Stomach (tissue), 4 donors: ENCODE data around the gene TOGARAM1.

Source experiments
- CTCF ChIP-seq, 7 experiments: fragments of 450-650 bp in 4 of 7; fragments of 200-600 bp in 3 of 7; sonication (generic) in 3 of 7; IDR thresholded peaks; one replicate each; pipeline ENCODE4 v1.5.1; 2016 to 2019; ENCODE audit warnings: antibody characterized with exemption in 7 of 7, control low read depth in 2 of 7, mild to moderate bottlenecking in 1 of 7
- EP300 ChIP-seq: sonication (generic); formaldehyde crosslinking; IDR thresholded peaks from one replicate; pipeline ENCODE4 v1.6.1; 2017; ENCODE audit warnings: antibody characterized with exemption
- POLR2A ChIP-seq, 4 donors: fragments of 450-650 bp; IDR thresholded peaks; one replicate each; pipeline ENCODE4 v1.6.1; 2016; ENCODE audit warnings: antibody characterized with exemption in 4 of 4, control low read depth in 2 of 4, mild to moderate bottlenecking in 1 of 4, moderate library complexity in 1 of 4
- POLR2AphosphoS5 ChIP-seq, 3 donors: sonication (generic); formaldehyde crosslinking; IDR thresholded peaks; one replicate each; pipeline ENCODE4 v1.6.1; 2016; ENCODE audit warnings: antibody characterized with exemption in 3 of 3

- TF ChIP-seq POLR2A (IDR thresholded peaks at IDR 0.05) (no peak), CTCF (IDR thresholded peaks at IDR 0.05) (no peak), EP300 (no peak), POLR2AphosphoS5 (IDR thresholded peaks at IDR 0.05) (no peak)
Observed at GRCh38 chr14:44995196-44995595, 33.2 kb downstream of the TOGARAM1 start.
